ENCODE measurements around the gene PDCD1.

DNA sequence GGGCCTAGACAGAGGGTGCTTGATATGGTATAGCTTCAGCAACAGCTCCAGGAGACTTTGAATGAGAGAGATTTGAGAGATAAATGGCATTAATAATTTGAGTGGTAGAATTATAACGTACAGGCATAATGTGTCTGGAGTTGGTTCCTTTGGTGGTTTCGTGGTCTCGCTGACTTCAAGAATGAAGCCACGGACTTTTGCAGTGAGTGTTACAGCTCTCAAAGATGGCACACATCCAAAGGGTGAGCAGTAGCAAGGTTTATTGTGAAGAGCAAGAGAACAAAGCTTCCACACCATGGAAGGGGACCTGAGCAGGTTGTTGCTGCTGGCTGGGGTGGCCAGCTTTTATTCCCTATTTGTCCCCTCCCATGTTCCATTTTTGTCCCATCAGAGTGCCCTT, 23.1 kb downstream of the PDCD1 start:
- TF ChIP-seq POLR2AphosphoS5 (IDR thresholded peaks at IDR 0.05), result no peak
- TF ChIP-seq, protein P1, sequence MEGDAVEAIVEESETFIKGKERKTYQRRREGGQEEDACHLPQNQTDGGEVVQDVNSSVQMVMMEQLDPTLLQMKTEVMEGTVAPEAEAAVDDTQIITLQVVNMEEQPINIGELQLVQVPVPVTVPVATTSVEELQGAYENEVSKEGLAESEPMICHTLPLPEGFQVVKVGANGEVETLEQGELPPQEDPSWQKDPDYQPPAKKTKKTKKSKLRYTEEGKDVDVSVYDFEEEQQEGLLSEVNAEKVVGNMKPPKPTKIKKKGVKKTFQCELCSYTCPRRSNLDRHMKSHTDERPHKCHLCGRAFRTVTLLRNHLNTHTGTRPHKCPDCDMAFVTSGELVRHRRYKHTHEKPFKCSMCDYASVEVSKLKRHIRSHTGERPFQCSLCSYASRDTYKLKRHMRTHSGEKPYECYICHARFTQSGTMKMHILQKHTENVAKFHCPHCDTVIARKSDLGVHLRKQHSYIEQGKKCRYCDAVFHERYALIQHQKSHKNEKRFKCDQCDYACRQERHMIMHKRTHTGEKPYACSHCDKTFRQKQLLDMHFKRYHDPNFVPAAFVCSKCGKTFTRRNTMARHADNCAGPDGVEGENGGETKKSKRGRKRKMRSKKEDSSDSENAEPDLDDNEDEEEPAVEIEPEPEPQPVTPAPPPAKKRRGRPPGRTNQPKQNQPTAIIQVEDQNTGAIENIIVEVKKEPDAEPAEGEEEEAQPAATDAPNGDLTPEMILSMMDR (IDR thresholded peaks at IDR 0.05), result no peak

Measured in upper lobe of left lung (tissue), 4 donors.